ENCODE measurements around the gene JCAD.

JCAD gene

GRCh38 chr10:29968585-29968984, 90.8 kb downstream of the JCAD start:
- DNase-seq (ENCODE audit: low read depth) = no peak
- H3K4me3 ChIP-seq (replicated peaks; ENCODE audit: low read depth, low read length) = no peak overlapping the region
- TF ChIP-seq CTCF (IDR thresholded peaks at IDR 0.05; ENCODE audit: low read length, missing control alignments) = no peak

- no peak for DNase-seq (ENCODE audit: low read depth)
- TF ChIP-seq CTCF (IDR thresholded peaks at IDR 0.05; ENCODE audit: low read length, missing control alignments) = no peak
- H3K4me3 ChIP-seq (replicated peaks; ENCODE audit: low read depth, low read length) = no peak overlapping the region
Observed at GRCh38 chr10:29966269-29966668, 93.1 kb downstream of the JCAD start.
